Measurements from ENCODE around the gene RXRA. TPM values are rescaled to one million over a fixed set of nuclear protein-coding genes. Genes with fewer than 3 reads are reported as not detected.

The RXRA gene
- total and polyA plus RNA-seq, 2 donors (not counting 3 experiments of a cell fraction or from before 2014, with no cell fraction given), result 15.4 to 37.4 TPM

- no peak overlapping the region for H3K4me2 ChIP-seq (ENCODE audit: insufficient read depth, low read length)
- no peak overlapping the region for H2AFZ ChIP-seq (ENCODE audit: low read depth, low read length)
- peaks cover 21% of the 10 kb centered on the region for H3K79me2 ChIP-seq (ENCODE audit: control insufficient read depth, insufficient read depth, low read length)
- H3K27me3 ChIP-seq (ENCODE audit: control insufficient read depth in 2 of 2, insufficient read depth in 2 of 2, low read length in 2 of 2), result no peaks in the 10 kb centered on the region
- POLR2A ChIA-PET, result no interaction called here
- intact Hi-C loops (cut with micrococcal nuclease), result no loop called here
- no peak overlapping the region for H3K4me3 ChIP-seq (replicated peaks in 1 of 3; ENCODE audit: insufficient read depth in 1 of 3, low read depth in 1 of 3, low read length in 3 of 3)
- H3K27ac ChIP-seq (ENCODE audit: insufficient read depth, low read depth, low read length), result no peak overlapping the region
- H3K9ac ChIP-seq (replicated peaks; ENCODE audit: extremely low read depth, insufficient read depth, low read length), result no peak overlapping the region
- H3K9me1 ChIP-seq (replicated peaks; ENCODE audit: control insufficient read depth, extremely low read depth, insufficient read depth, low read length), result no peaks in the 10 kb centered on the region
- H3K9me3 ChIP-seq (replicated peaks; ENCODE audit: control insufficient read depth, insufficient read depth, low read length), result no peaks in the 10 kb centered on the region
- BruUV-seq (replicated peaks), result no TSS peak
- dilution Hi-C loops (cut with MboI; ENCODE audit: extremely low pct_ligation_motif_present, low sequenced_read_pairs), result no loop called here
- TF ChIP-seq EZH2 (IDR thresholded peaks at IDR 0.05; ENCODE audit: borderline replicate concordance, low read depth, low read length, severe bottlenecking) (no peak), POLR2AphosphoS5 (IDR thresholded peaks at IDR 0.05; ENCODE audit: insufficient read depth, low read depth, low read length) (no peak), MAX (IDR thresholded peaks at IDR 0.05; ENCODE audit: insufficient read depth, insufficient read length) (no peak), FOS (IDR thresholded peaks at IDR 0.05; ENCODE audit: borderline replicate concordance, insufficient read depth, low read length) (no peak), GATA2 (IDR thresholded peaks at IDR 0.05; ENCODE audit: insufficient read depth, insufficient read length, low read depth, low read length) (no peak), JUN (IDR thresholded peaks at IDR 0.05; ENCODE audit: borderline replicate concordance, insufficient read depth, insufficient read length, low read depth) (no peak), POLR2A (IDR thresholded peaks at IDR 0.05; ENCODE audit: low read depth, low read length) (no peak), MYC (IDR thresholded peaks at IDR 0.05; ENCODE audit: low read depth, low read length) (no peak)
- TF ChIP-seq, protein P1, sequence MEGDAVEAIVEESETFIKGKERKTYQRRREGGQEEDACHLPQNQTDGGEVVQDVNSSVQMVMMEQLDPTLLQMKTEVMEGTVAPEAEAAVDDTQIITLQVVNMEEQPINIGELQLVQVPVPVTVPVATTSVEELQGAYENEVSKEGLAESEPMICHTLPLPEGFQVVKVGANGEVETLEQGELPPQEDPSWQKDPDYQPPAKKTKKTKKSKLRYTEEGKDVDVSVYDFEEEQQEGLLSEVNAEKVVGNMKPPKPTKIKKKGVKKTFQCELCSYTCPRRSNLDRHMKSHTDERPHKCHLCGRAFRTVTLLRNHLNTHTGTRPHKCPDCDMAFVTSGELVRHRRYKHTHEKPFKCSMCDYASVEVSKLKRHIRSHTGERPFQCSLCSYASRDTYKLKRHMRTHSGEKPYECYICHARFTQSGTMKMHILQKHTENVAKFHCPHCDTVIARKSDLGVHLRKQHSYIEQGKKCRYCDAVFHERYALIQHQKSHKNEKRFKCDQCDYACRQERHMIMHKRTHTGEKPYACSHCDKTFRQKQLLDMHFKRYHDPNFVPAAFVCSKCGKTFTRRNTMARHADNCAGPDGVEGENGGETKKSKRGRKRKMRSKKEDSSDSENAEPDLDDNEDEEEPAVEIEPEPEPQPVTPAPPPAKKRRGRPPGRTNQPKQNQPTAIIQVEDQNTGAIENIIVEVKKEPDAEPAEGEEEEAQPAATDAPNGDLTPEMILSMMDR (IDR thresholded peaks at IDR 0.05; ENCODE audit: extremely low read depth in 1 of 2, insufficient read depth in 1 of 2, low read depth in 1 of 2, low read length in 2 of 2), result no peak
- FAIRE-seq, result no peak
- no peaks in the 10 kb centered on the region for H3K4me1 ChIP-seq (ENCODE audit: control insufficient read depth, extremely low read depth, insufficient read depth, low read length)
- no peaks in the 10 kb centered on the region for H4K20me1 ChIP-seq (replicated peaks; ENCODE audit: control insufficient read depth, extremely low read depth, insufficient read depth, low read length)
- no peak for DNase-seq (ENCODE audit: low read depth, low spot score)
- CTCF ChIA-PET, result no interaction called here
- H3K36me3 ChIP-seq (ENCODE audit: control insufficient read depth in 2 of 2, extremely low read depth in 1 of 2, insufficient read depth in 2 of 2, low read length in 2 of 2), result no peaks in the 10 kb centered on the region
These were observed 25.4 kb downstream of the RXRA start for GRCh38 chr9:134351606-134352176.

Measured in endothelial cell of umbilical vein (primary cell).